ENCODE data around the gene CYSTM1. TPM values are rescaled to one million over a fixed set of nuclear protein-coding genes. Genes with fewer than 3 reads are reported as not detected.

The CYSTM1 gene
- total RNA-seq, 2 experiments from 2014 or later, result 21.4 to 36.7 TPM

- no peak overlapping the region for H2AFZ ChIP-seq (ENCODE audit: low read length)
- peaks cover 32% of the 10 kb centered on the region for H3K4me1 ChIP-seq (ENCODE audit: insufficient read depth, low read length, poor library complexity, severe bottlenecking)
- H3K79me2 ChIP-seq (ENCODE audit: insufficient read depth, low read depth, low read length), result no peaks in the 10 kb centered on the region
- H3K4me3 ChIP-seq (ENCODE audit: low read depth, low read length, poor library complexity, severe bottlenecking), result no peak overlapping the region
- no peak for DNase-seq (ENCODE audit: low spot score)
- intact Hi-C loops (cut with micrococcal nuclease; ENCODE audit: unreplicated experiment), result loop anchor here (10.0 kb wide), 2 partner anchors 313 to 393 kb away; partner anchors contain the start of genes CD14, SRA1 and TMCO6
- BruUV-seq (replicated peaks), result no TSS peak
- no peak for TF ChIP-seq EZH2phosphoT487 (IDR thresholded peaks at IDR 0.05; ENCODE audit: borderline replicate concordance, low read depth, low read length)
- TF ChIP-seq CTCF (conservative IDR thresholded peaks at IDR 0.05; ENCODE audit: low read length), result peak; percentile 50
- no peaks in the 10 kb centered on the region for H3K9me3 ChIP-seq (ENCODE audit: low read length)
- ChIA-PET CTCF (ENCODE audit: unreplicated experiment) (interaction anchor here (1.4 to 7.1 kb wide), 3 partner anchors 10 to 111 kb away, joined by 3 to 99 read pairs (median 40); partner anchors contain the start of gene HBEGF), POLR2A (interaction anchor here (0.6 to 5.6 kb wide), 3 partner anchors 25 to 116 kb away, joined by 3 to 58 read pairs (median 38); partner anchors contain the start of gene HBEGF)
- peaks cover 17% of the 10 kb centered on the region for H3K36me3 ChIP-seq (ENCODE audit: insufficient read depth, low read length)
- H3K27ac ChIP-seq (ENCODE audit: low read depth, low read length, poor library complexity, severe bottlenecking), result no peak overlapping the region
- no peaks in the 10 kb centered on the region for H3K9me2 ChIP-seq (ENCODE audit: insufficient read depth, low read length)
- H3K4me2 ChIP-seq (ENCODE audit: low read length), result no peak overlapping the region
- no peaks in the 10 kb centered on the region for H4K20me1 ChIP-seq (ENCODE audit: insufficient read depth, low read length)
These were observed 67.1 kb downstream of the CYSTM1 start for GRCh38 chr5:140242099-140242498.

DNA sequence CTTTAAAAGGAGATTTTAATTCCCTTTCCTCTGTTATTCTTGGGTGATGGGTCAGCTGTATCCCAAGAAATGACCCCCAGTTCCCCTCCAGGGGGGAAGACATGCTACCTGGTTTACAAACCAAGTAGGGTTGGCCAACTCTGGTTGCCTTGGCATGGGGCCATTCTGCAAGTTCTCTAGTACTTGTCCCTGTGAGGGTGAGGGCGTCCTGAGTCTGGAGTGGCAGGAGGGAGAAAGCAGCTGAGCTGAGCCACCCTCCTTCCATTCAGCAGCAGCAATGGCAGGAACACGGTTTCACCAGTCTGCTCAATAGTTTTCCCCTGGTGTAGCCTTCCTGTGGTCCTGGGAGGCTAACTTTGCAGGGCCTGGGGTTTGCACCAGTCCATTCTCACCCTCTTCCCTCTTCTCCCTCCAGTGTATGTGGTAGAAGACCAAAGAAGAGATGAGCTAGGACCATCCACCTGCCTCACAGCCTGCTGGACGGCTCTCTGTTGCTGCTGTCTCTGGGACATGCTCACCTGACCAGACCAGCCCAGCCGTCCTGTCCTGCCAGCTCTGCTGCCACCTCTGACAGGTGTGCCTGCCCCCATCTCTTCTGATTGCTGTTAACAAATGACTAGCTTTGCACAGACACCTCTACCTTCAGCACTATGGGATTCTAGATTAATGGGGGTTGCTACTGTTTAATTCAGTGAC is 68.0 kb downstream of the CYSTM1 start:
- Histone ChIP-seq H2AFZ (ENCODE audit: low read length) (no peak overlapping the region), H3K36me3 (ENCODE audit: insufficient read depth, low read length) (peaks cover 17% of the 10 kb centered on the region), H3K27ac (ENCODE audit: low read depth, low read length, poor library complexity, severe bottlenecking) (no peak overlapping the region), H3K4me2 (ENCODE audit: low read length) (no peak overlapping the region), H3K4me3 (ENCODE audit: low read depth, low read length, poor library complexity, severe bottlenecking) (no peak overlapping the region), H3K9me2 (ENCODE audit: insufficient read depth, low read length) (no peaks in the 10 kb centered on the region), H3K9me3 (ENCODE audit: low read length) (no peaks in the 10 kb centered on the region), H3K4me1 (ENCODE audit: insufficient read depth, low read length, poor library complexity, severe bottlenecking) (peaks cover 32% of the 10 kb centered on the region), H4K20me1 (ENCODE audit: insufficient read depth, low read length) (no peaks in the 10 kb centered on the region), H3K79me2 (ENCODE audit: insufficient read depth, low read depth, low read length) (no peaks in the 10 kb centered on the region)
- BruUV-seq (replicated peaks), result no TSS peak
- intact Hi-C loops (cut with micrococcal nuclease; ENCODE audit: unreplicated experiment), result loop anchor here (10.0 kb wide), 2 partner anchors 312 to 392 kb away; partner anchors contain the start of genes CD14, SRA1 and TMCO6
- ChIA-PET CTCF (ENCODE audit: unreplicated experiment) (interaction anchor here (1.2 to 7.1 kb wide), 4 partner anchors 11 to 115 kb away, joined by 3 to 99 read pairs (median 22); partner anchors contain the start of gene HBEGF), POLR2A (interaction anchor here (0.7 to 5.6 kb wide), 9 partner anchors 11 to 116 kb away, joined by 3 to 58 read pairs (median 5); partner anchors contain the start of gene HBEGF)
- no peak for DNase-seq (ENCODE audit: low spot score)
- TF ChIP-seq EZH2phosphoT487 (IDR thresholded peaks at IDR 0.05; ENCODE audit: borderline replicate concordance, low read depth, low read length) (no peak), CTCF (conservative IDR thresholded peaks at IDR 0.05; ENCODE audit: low read length) (no peak)
